ENCODE results near the gene CEP112.

CEP112 gene

GRCh38 chr17:65936013-65936412 is 255.9 kb downstream of the CEP112 start:
- no peak for DNase-seq (ENCODE audit: low read depth in 1 of 2, low spot score in 1 of 2)

GRCh38 chr17:65933290-65933689 is 258.6 kb downstream of the CEP112 start:
- DNase-seq (ENCODE audit: low read depth in 1 of 2, low spot score in 1 of 2): no peak

- no peak for DNase-seq (ENCODE audit: low read depth in 1 of 2, low spot score in 1 of 2)
Observed at GRCh38 chr17:65931246-65932149, 260.4 kb downstream of the CEP112 start.

- no peak for DNase-seq (ENCODE audit: low read depth in 1 of 2, low spot score in 1 of 2)
Observed at GRCh38 chr17:65930140-65930730, 261.7 kb downstream of the CEP112 start.

GRCh38 chr17:65926599-65926998 is 265.3 kb downstream of the CEP112 start:
- no peak for DNase-seq (ENCODE audit: low read depth in 1 of 2, low spot score in 1 of 2)

- no peak for DNase-seq (ENCODE audit: low read depth in 1 of 2, low spot score in 1 of 2)
Observed at GRCh38 chr17:65925606-65926307, 266.2 kb downstream of the CEP112 start.

GRCh38 chr17:65920996-65921395 is 270.9 kb downstream of the CEP112 start:
- no peak for DNase-seq (ENCODE audit: low read depth in 1 of 2, low spot score in 1 of 2)

GRCh38 chr17:65918916-65919315 is 273.0 kb downstream of the CEP112 start:
- DNase-seq (ENCODE audit: low read depth in 1 of 2, low spot score in 1 of 2): no peak

- no peak for DNase-seq (ENCODE audit: low read depth in 1 of 2, low spot score in 1 of 2)
Observed at GRCh38 chr17:65918500-65918899, 273.4 kb downstream of the CEP112 start.

GRCh38 chr17:65917560-65917959 is 274.4 kb downstream of the CEP112 start:
- no peak for DNase-seq (ENCODE audit: low read depth in 1 of 2, low spot score in 1 of 2)

- DNase-seq (ENCODE audit: low read depth in 1 of 2, low spot score in 1 of 2): no peak
Observed at GRCh38 chr17:65916425-65916824, 275.5 kb downstream of the CEP112 start.

GRCh38 chr17:65914784-65915342 is 277.1 kb downstream of the CEP112 start:
- DNase-seq (ENCODE audit: low read depth in 1 of 2, low spot score in 1 of 2): no peak

GRCh38 chr17:65913326-65913850 is 278.5 kb downstream of the CEP112 start:
- no peak for DNase-seq (ENCODE audit: low read depth in 1 of 2, low spot score in 1 of 2)

- DNase-seq (ENCODE audit: low read depth in 1 of 2, low spot score in 1 of 2): no peak
Observed at GRCh38 chr17:65910836-65911235, 281.1 kb downstream of the CEP112 start.

- DNase-seq (ENCODE audit: low read depth in 1 of 2, low spot score in 1 of 2): no peak
Observed at GRCh38 chr17:65902831-65903522, 289.0 kb downstream of the CEP112 start.

- DNase-seq (ENCODE audit: low read depth in 1 of 2, low spot score in 1 of 2): no peak
Observed at GRCh38 chr17:65902155-65902554, 289.8 kb downstream of the CEP112 start.

- no peak for DNase-seq (ENCODE audit: low read depth in 1 of 2, low spot score in 1 of 2)
Observed at GRCh38 chr17:65901394-65901793, 290.5 kb downstream of the CEP112 start.

- DNase-seq (ENCODE audit: low read depth in 1 of 2, low spot score in 1 of 2): no peak
Observed at GRCh38 chr17:65900216-65900615, 291.7 kb downstream of the CEP112 start.

GRCh38 chr17:65898651-65899050 is 293.3 kb downstream of the CEP112 start:
- no peak for DNase-seq (ENCODE audit: low read depth in 1 of 2, low spot score in 1 of 2)

- DNase-seq (ENCODE audit: low read depth in 1 of 2, low spot score in 1 of 2): no peak
Observed at GRCh38 chr17:65896889-65897288, 295.0 kb downstream of the CEP112 start.

- DNase-seq (ENCODE audit: low read depth in 1 of 2, low spot score in 1 of 2): no peak
Observed at GRCh38 chr17:65895969-65896368, 296.0 kb downstream of the CEP112 start.

Data from activated CD4-positive, alpha-beta T cell treated with anti-CD3 and anti-CD28 coated beads, Interleukin-2, amount 50 U/mL, for 24 hours (primary cell).